ENCODE data around the gene MBD2.

The MBD2 gene

GRCh38 chr18:54203914-54204313, 20.6 kb downstream of the MBD2 start:
- in situ Hi-C loops (cut with MboI; ENCODE audit: low sequenced_read_pairs), result no loop called here

GRCh38 chr18:54202851-54203250, 21.6 kb downstream of the MBD2 start:
- in situ Hi-C loops (cut with MboI; ENCODE audit: low sequenced_read_pairs), result no loop called here

- in situ Hi-C loops (cut with MboI; ENCODE audit: low sequenced_read_pairs), result no loop called here
These were observed 26.6 kb downstream of the MBD2 start for GRCh38 chr18:54197747-54198411.

- in situ Hi-C loops (cut with MboI; ENCODE audit: low sequenced_read_pairs), result no loop called here
These were observed 30.7 kb downstream of the MBD2 start for GRCh38 chr18:54193786-54194185.

- in situ Hi-C loops (cut with MboI; ENCODE audit: low sequenced_read_pairs), result no loop called here
These were observed 31.6 kb downstream of the MBD2 start for GRCh38 chr18:54192900-54193299.

GRCh38 chr18:54192415-54192814, 32.1 kb downstream of the MBD2 start:
- in situ Hi-C loops (cut with MboI; ENCODE audit: low sequenced_read_pairs), result no loop called here

GRCh38 chr18:54191352-54191751, 33.1 kb downstream of the MBD2 start:
- in situ Hi-C loops (cut with MboI; ENCODE audit: low sequenced_read_pairs), result no loop called here

- in situ Hi-C loops (cut with MboI; ENCODE audit: low sequenced_read_pairs), result no loop called here
These were observed 37.1 kb downstream of the MBD2 start for GRCh38 chr18:54187372-54187771.

- in situ Hi-C loops (cut with MboI; ENCODE audit: low sequenced_read_pairs), result no loop called here
These were observed 39.6 kb downstream of the MBD2 start for GRCh38 chr18:54184836-54185235.

GRCh38 chr18:54183390-54183789, 41.1 kb downstream of the MBD2 start:
- in situ Hi-C loops (cut with MboI; ENCODE audit: low sequenced_read_pairs), result no loop called here

- in situ Hi-C loops (cut with MboI; ENCODE audit: low sequenced_read_pairs), result no loop called here
These were observed 42.4 kb downstream of the MBD2 start for GRCh38 chr18:54181856-54182602.

- in situ Hi-C loops (cut with MboI; ENCODE audit: low sequenced_read_pairs), result no loop called here
These were observed 50.4 kb downstream of the MBD2 start for GRCh38 chr18:54173980-54174630.

GRCh38 chr18:54173250-54173649, 51.2 kb downstream of the MBD2 start:
- in situ Hi-C loops (cut with MboI; ENCODE audit: low sequenced_read_pairs), result no loop called here

GRCh38 chr18:54169431-54170403, 54.8 kb downstream of the MBD2 start:
- in situ Hi-C loops (cut with MboI; ENCODE audit: low sequenced_read_pairs), result no loop called here

- in situ Hi-C loops (cut with MboI; ENCODE audit: low sequenced_read_pairs), result no loop called here
These were observed 59.0 kb downstream of the MBD2 start for GRCh38 chr18:54165450-54165849.

GRCh38 chr18:54163453-54163852, 61.0 kb downstream of the MBD2 start:
- in situ Hi-C loops (cut with MboI; ENCODE audit: low sequenced_read_pairs), result no loop called here

- in situ Hi-C loops (cut with MboI; ENCODE audit: low sequenced_read_pairs), result no loop called here
These were observed 62.0 kb downstream of the MBD2 start for GRCh38 chr18:54162431-54162830.

GRCh38 chr18:54161267-54161666, 63.2 kb downstream of the MBD2 start:
- in situ Hi-C loops (cut with MboI; ENCODE audit: low sequenced_read_pairs), result no loop called here

GRCh38 chr18:54159906-54160305, 64.6 kb downstream of the MBD2 start:
- in situ Hi-C loops (cut with MboI; ENCODE audit: low sequenced_read_pairs), result no loop called here

- in situ Hi-C loops (cut with MboI; ENCODE audit: low sequenced_read_pairs), result no loop called here
These were observed 66.7 kb downstream of the MBD2 start for GRCh38 chr18:54157646-54158385.
